Measurements from ENCODE around the gene WDFY2. TPM values are rescaled to one million over a fixed set of nuclear protein-coding genes. Genes with fewer than 3 reads are reported as not detected.

WDFY2 gene
- polyA plus RNA-seq, 1 donor from 2014 or later, result 5.3 TPM

- Histone ChIP-seq H3F3A (ENCODE audit: insufficient read depth, low read length, poor library complexity, severe bottlenecking) (no peaks in the 10 kb centered on the region), H3K4me3 (ENCODE audit: low read length) (no peak overlapping the region), H3K79me2 (replicated peaks; ENCODE audit: insufficient read depth, low read length) (no peaks in the 10 kb centered on the region), H2AFZ (ENCODE audit: low read depth, low read length) (no peak overlapping the region), H3K27me3 (ENCODE audit: insufficient read depth, low read depth, low read length) (no peaks in the 10 kb centered on the region), H3K36me3 (ENCODE audit: insufficient read depth, low read length) (peaks cover 7% of the 10 kb centered on the region), H3K9me3 (ENCODE audit: low read length) (no peaks in the 10 kb centered on the region), H3K4me2 (ENCODE audit: low read length) (no peak overlapping the region), H4K20me1 (ENCODE audit: insufficient read depth) (no peaks in the 10 kb centered on the region), H3K9me2 (ENCODE audit: insufficient read depth, low read length) (no peaks in the 10 kb centered on the region), H3K27ac (ENCODE audit: low read length) (no peak overlapping the region), H3K9ac (ENCODE audit: low read length) (no peak overlapping the region)
- TF ChIP-seq RAD21 (conservative IDR thresholded peaks at IDR 0.05) (no peak), REST (IDR thresholded peaks at IDR 0.05; ENCODE audit: borderline replicate concordance) (no peak), POLR2AphosphoS5 (IDR thresholded peaks at IDR 0.05) (no peak), TAF1 (IDR thresholded peaks at IDR 0.05; ENCODE audit: low read depth) (no peak), EZH2 (IDR thresholded peaks at IDR 0.05; ENCODE audit: borderline replicate concordance, insufficient read depth, low read length, poor library complexity, severe bottlenecking) (no peak), MXI1 (conservative IDR thresholded peaks at IDR 0.05; ENCODE audit: poor library complexity, severe bottlenecking) (no peak), SMC3 (conservative IDR thresholded peaks at IDR 0.05; ENCODE audit: poor library complexity) (no peak), EP300 (conservative IDR thresholded peaks at IDR 0.05; ENCODE audit: poor library complexity, severe bottlenecking) (no peak), CTCF (IDR thresholded peaks at IDR 0.05; ENCODE audit: poor library complexity, severe bottlenecking) (no peak)
Observed at GRCh38 chr13:51760592-51760991, 176.3 kb downstream of the WDFY2 start.

- Histone ChIP-seq H3K4me2 (ENCODE audit: low read length) (no peak overlapping the region), H4K20me1 (ENCODE audit: insufficient read depth) (no peaks in the 10 kb centered on the region), H3K9me3 (ENCODE audit: low read length) (no peaks in the 10 kb centered on the region), H3K27me3 (ENCODE audit: insufficient read depth, low read depth, low read length) (no peaks in the 10 kb centered on the region), H3K36me3 (ENCODE audit: insufficient read depth, low read length) (no peaks in the 10 kb centered on the region), H3K9ac (ENCODE audit: low read length) (no peak overlapping the region), H3K27ac (ENCODE audit: low read length) (no peak overlapping the region), H2AFZ (ENCODE audit: low read depth, low read length) (no peak overlapping the region), H3K4me3 (ENCODE audit: low read length) (no peak overlapping the region), H3F3A (ENCODE audit: insufficient read depth, low read length, poor library complexity, severe bottlenecking) (no peaks in the 10 kb centered on the region), H3K9me2 (ENCODE audit: insufficient read depth, low read length) (no peaks in the 10 kb centered on the region), H3K79me2 (replicated peaks; ENCODE audit: insufficient read depth, low read length) (no peaks in the 10 kb centered on the region)
- no peak for TF ChIP-seq EP300 (conservative IDR thresholded peaks at IDR 0.05; ENCODE audit: poor library complexity, severe bottlenecking)
- no peak for TF ChIP-seq REST (IDR thresholded peaks at IDR 0.05; ENCODE audit: borderline replicate concordance)
Observed at GRCh38 chr13:51761643-51762350, 177.5 kb downstream of the WDFY2 start.
